K562 (cell line): ENCODE results near the gene FAM234B. TPM values are rescaled to one million over a fixed set of nuclear protein-coding genes. Genes with fewer than 3 reads are reported as not detected.

Experiments
- ATAC-seq: fragments of 200-7000 bp; cut with Tn5 transposase; 3 replicates; pipeline ENCODE4 v1.9.1; 2020; ENCODE audit warnings: moderate library complexity
- BruUV-seq: library from RNA; stranded (reverse); fragments of 400-500 nt; replicated peaks from 2 replicates; lab custom pipeline; 2021; lab: Mats Ljungman, UMichigan
- CTCF ChIA-PET: fragments of 300-600 bp; formaldehyde crosslinking; extraction: SDS; loops from one replicate; lab custom pipeline; 2021; ENCODE audit warnings: low intra/inter-chr PET ratio; lab: Yijun Ruan, JAX
- POLR2A ChIA-PET: fragments of 300-600, 350-650 bp; sonication (Branson Sonifier 250); formaldehyde crosslinking; extraction: SDS; loops from one replicate; lab custom pipeline; 2021; ENCODE audit warnings: antibody characterized with exemption, inconsistent platforms; lab: Yijun Ruan, JAX
- DNase-seq, 4 experiments: peaks; one replicate each; pipeline versions ENCODE4 v3.0.0 to v3.0.0-alpha.2; 2011 to 2018; ENCODE audit warnings: low spot score in 3 of 4, mixed read lengths in 3 of 4; ENCODE audit errors: extremely low read depth in 1 of 4
- FAIRE-seq: peaks from 2 replicates; lab custom pipeline; 2011; peaks lifted over from hg19 to GRCh38; lab: Jason Lieb, UNC
- H2AFZ ChIP-seq: 2 replicates; pipeline ENCODE4 v1.6.0; 2011; ENCODE audit warnings: low read depth, low read length, control low read depth, inconsistent platforms
- H3K27ac ChIP-seq: fragments of 200-600 bp; 3 replicates; pipeline ENCODE4 v1.8.0; 2011; ENCODE audit warnings: low read depth, mild to moderate bottlenecking, control low read depth, inconsistent platforms, low read length, moderate library complexity, mixed read lengths; ENCODE audit errors: extremely low read depth
- H3K27me3 ChIP-seq, 2 experiments: fragments of 300-600 bp in 1 of 2; 2 replicates in 1 of 2; 3 replicates in 1 of 2; pipeline versions ENCODE4 v1.6.0 to v1.8.0; 2011; ENCODE audit warnings: inconsistent platforms in 2 of 2, low read length in 2 of 2, mild to moderate bottlenecking in 1 of 2, mixed read lengths in 1 of 2, moderate library complexity in 1 of 2; ENCODE audit not compliant: control insufficient read depth in 2 of 2, insufficient read depth in 2 of 2
- H3K36me3 ChIP-seq: fragments of 300-600 bp; 3 replicates; pipeline ENCODE4 v1.8.0; 2011; ENCODE audit warnings: mild to moderate bottlenecking, low read length, inconsistent platforms; ENCODE audit not compliant: control insufficient read depth, insufficient read depth
- H3K4me1 ChIP-seq, 2 experiments: fragments of 200-600 bp in 1 of 2; replicated peaks in 1 of 2; 2 replicates in 1 of 2; 3 replicates in 1 of 2; pipeline versions ENCODE4 v1.5.1 to v1.8.0; 2011; ENCODE audit warnings: inconsistent platforms in 2 of 2, low read length in 2 of 2, mild to moderate bottlenecking in 1 of 2, mixed read lengths in 1 of 2, moderate library complexity in 1 of 2; ENCODE audit not compliant: control insufficient read depth in 2 of 2, insufficient read depth in 2 of 2
- H3K4me2 ChIP-seq: 2 replicates; pipeline ENCODE4 v1.6.1; 2011; ENCODE audit warnings: low read length, control low read depth, inconsistent platforms, mixed read lengths; ENCODE audit not compliant: insufficient read depth
- H3K4me3 ChIP-seq: fragments of 200-600 bp; sonication (generic), shearing (Covaris generic); 2 replicates; pipeline ENCODE4 v1.5.1; 2016; ENCODE audit warnings: control low read depth, inconsistent platforms
- H3K79me2 ChIP-seq: fragments of 200-600 bp; 3 replicates; pipeline ENCODE4 v1.8.0; 2011; ENCODE audit warnings: low read length, inconsistent platforms; ENCODE audit not compliant: control insufficient read depth, insufficient read depth
- H3K9ac ChIP-seq, 2 experiments: 2 replicates each; pipeline versions ENCODE4 v1.6.0 to v1.6.1; 2011; ENCODE audit warnings: low read depth in 2 of 2, low read length in 2 of 2, control low read depth in 1 of 2, inconsistent platforms in 1 of 2, mild to moderate bottlenecking in 1 of 2, mixed read lengths in 1 of 2; ENCODE audit not compliant: insufficient read depth in 1 of 2
- H3K9me1 ChIP-seq: one replicate; pipeline ENCODE4 v1.6.0; 2011; ENCODE audit warnings: inconsistent platforms, mild to moderate bottlenecking, low read length, moderate library complexity; ENCODE audit not compliant: control insufficient read depth, insufficient read depth
- H3K9me3 ChIP-seq: replicated peaks from 2 replicates; pipeline ENCODE4 v1.5.1; 2011; ENCODE audit warnings: low read depth, low read length, inconsistent platforms; ENCODE audit not compliant: control insufficient read depth, insufficient read depth
- H4K20me1 ChIP-seq: replicated peaks from 2 replicates; pipeline ENCODE4 v1.6.1; 2011; ENCODE audit warnings: low read length, inconsistent platforms, mixed read lengths; ENCODE audit not compliant: control insufficient read depth, insufficient read depth
- ARID1B ChIP-seq: fragments of 450-650 bp; IDR thresholded peaks from 2 replicates; pipeline ENCODE4 v1.6.1; 2016; ENCODE audit warnings: antibody characterized with exemption, mild to moderate bottlenecking, inconsistent platforms
- ARID2 ChIP-seq: fragments of 450-650 bp; IDR thresholded peaks from 2 replicates; pipeline ENCODE4 v1.6.1; 2017; ENCODE audit warnings: antibody characterized with exemption, mild to moderate bottlenecking
- BACH1 ChIP-seq: fragments of 200-800 bp; sonication (Bioruptor generic); IDR thresholded peaks from 2 replicates; pipeline ENCODE4 v1.6.1; 2016; ENCODE audit warnings: missing genetic modification characterization, missing compliant biosample characterization
- BRF1 ChIP-seq: IDR thresholded peaks from 3 replicates; pipeline ENCODE4 v1.6.1; 2011; ENCODE audit warnings: borderline replicate concordance, mild to moderate bottlenecking; ENCODE audit not compliant: insufficient read length; ENCODE audit errors: extremely low read depth
- ELF2 ChIP-seq: fragments of 250-450 bp; sonication (Bioruptor Pico); IDR thresholded peaks from 2 replicates; pipeline ENCODE4 v1.5.0; 2021; ENCODE audit warnings: mild to moderate bottlenecking
- FOXJ2 ChIP-seq: fragments of 200-800 bp; sonication (Bioruptor generic); IDR thresholded peaks from 2 replicates; pipeline ENCODE4 v1.6.1; 2016; ENCODE audit warnings: missing genetic modification characterization, missing compliant biosample characterization
- FOXM1 ChIP-seq, 2 experiments: fragments of 450-650 bp in 1 of 2; sonication (generic) in 1 of 2; formaldehyde crosslinking in 1 of 2; IDR thresholded peaks; 2 replicates each; pipeline versions ENCODE4 v1.6.1 to v1.9.0; 2017 to 2022; ENCODE audit warnings: low read depth in 2 of 2, mild to moderate bottlenecking in 2 of 2, missing genetic modification reagents in 1 of 2, moderate library complexity in 1 of 2
- HES1 ChIP-seq: fragments of 450-650 bp; IDR thresholded peaks from 2 replicates; pipeline ENCODE4 v1.6.1; 2016; ENCODE audit warnings: low read depth, mild to moderate bottlenecking, moderate library complexity
- NFXL1 ChIP-seq: fragments of 450-650 bp; formaldehyde crosslinking; IDR thresholded peaks from 2 replicates; pipeline ENCODE4 v1.4.0; 2021; ENCODE audit warnings: mild to moderate bottlenecking
- PHB ChIP-seq: fragments of 250-450 bp; sonication (Bioruptor Pico); IDR thresholded peaks from 2 replicates; pipeline ENCODE4 v1.5.0; 2021
- PYGO2 ChIP-seq: fragments of 450-650 bp; IDR thresholded peaks from 2 replicates; pipeline ENCODE4 v1.6.1; 2016; ENCODE audit warnings: mild to moderate bottlenecking, missing genetic modification characterization, moderate library complexity, missing compliant biosample characterization
- SMARCB1 ChIP-seq: IDR thresholded peaks from 2 replicates; pipeline ENCODE4 v1.6.1; 2011; ENCODE audit warnings: improper control_type of control experiment, low read depth; ENCODE audit not compliant: insufficient read length
- TAL1 ChIP-seq: fragments of 450-650 bp; IDR thresholded peaks from 2 replicates; pipeline ENCODE4 v1.6.1; 2016; ENCODE audit warnings: mild to moderate bottlenecking
- TCF15 ChIP-seq: fragments of 250-450 bp; sonication (Bioruptor Pico); IDR thresholded peaks from 2 replicates; pipeline ENCODE4 v1.8.0; 2022; ENCODE audit warnings: moderate library complexity, mild to moderate bottlenecking, inconsistent platforms
- TRIM28 ChIP-seq: fragments of 450-650 bp; IDR thresholded peaks from 2 replicates; pipeline ENCODE4 v1.6.1; 2017
- ZNF232 ChIP-seq: sonication (generic); formaldehyde crosslinking; IDR thresholded peaks from 2 replicates; pipeline ENCODE4 v1.8.0; 2022; ENCODE audit warnings: mild to moderate bottlenecking, missing genetic modification reagents
- ZNF583 ChIP-seq: fragments of 250-450 bp; sonication (Bioruptor Pico); IDR thresholded peaks from 2 replicates; pipeline ENCODE4 v1.4.0; 2020
- whole genome bisulfite sequencing: fragments of 100-300 bp; shearing (Covaris generic); methylation state at CpG from one replicate; pipeline ENCODE4 v1.1.6; 2016; ENCODE audit warnings: low coverage, mixed read lengths; ENCODE audit not compliant: insufficient coverage; ENCODE audit errors: missing lambda C conversion rate; 5-methylcytosine and 5-hydroxymethylcytosine counted together
- in situ Hi-C: fragments of 300-500 bp; cut with MboI; formaldehyde crosslinking; loops from 4 replicates; pipeline ENCODE4 v1.15.0; 2018; ENCODE audit warnings: inconsistent platforms, mixed read lengths
- intact Hi-C: fragments of 100-400 bp; cut with micrococcal nuclease; formaldehyde crosslinking; loops from 2 replicates; pipeline ENCODE4 v1.14.2; 2022
- polyA plus RNA-seq, 8 experiments: library from polyadenylated mRNA; depleted of rRNA in 4 of 8; stranded (reverse) in 5 of 8; unstranded in 3 of 8; fragments of >200 nt; fragmentation: Nextera tagmentation in 2 of 8; fragmentation: Illumina TruSeq in 1 of 8; extraction: Ambion mirVana in 2 of 8; extraction: Trizol in 1 of 8; gene quantifications; 2 replicates each; pipeline versions ENCODE4 v1.2.1 to v1.2.3, GENCODE V29; 2011 to 2014; ENCODE audit warnings: inconsistent platforms in 1 of 8, missing spikeins in 1 of 8
- total RNA-seq, 7 experiments: library from RNA; depleted of rRNA in 6 of 7; stranded (reverse); fragments of >200 nt in 6 of 7; fragmentation: Illumina TruSeq in 2 of 7; extraction: Trizol in 2 of 7; gene quantifications; 2 replicates each; pipeline versions ENCODE4 v1.2.1 to v1.2.3, GENCODE V29; 2011 to 2021; ENCODE audit warnings: low replicate concordance in 1 of 7

Gene FAM234B
- total and polyA plus RNA-seq, 9 of the 15 experiments (the other 6 are each of a cell fraction or from before 2014, with no cell fraction given), result 1.00 to 4.3 (median 2.0) TPM

GRCh38 chr12:13119826-13120225, 75.6 kb downstream of the FAM234B start:
- no peaks in the 10 kb centered on the region for H3K36me3 ChIP-seq
- no peak overlapping the region for H3K9ac ChIP-seq
- H4K20me1 ChIP-seq, result no peaks in the 10 kb centered on the region; the same call in 1 of the 2 replicates
- in situ Hi-C loops, result no loop called here
- 0% methylated on average over 2 of the region's 2 CpGs for WGBS
- no peak overlapping the region for H3K4me2 ChIP-seq
- BruUV-seq, result no TSS peak
- DNase-seq (no peak), ATAC-seq (no peak), FAIRE-seq (no peak)
- no peaks in the 10 kb centered on the region for H3K4me1 ChIP-seq
- CTCF ChIA-PET, result no interaction called here
- no peaks in the 10 kb centered on the region for H3K79me2 ChIP-seq
- H3K9me1 ChIP-seq, result no peaks in the 10 kb centered on the region
- no peak overlapping the region for H3K4me3 ChIP-seq
- POLR2A ChIA-PET, result interaction anchor here (0.6 kb wide), 1 partner anchor 34 kb away, joined by 3 read pairs; no protein-coding TSS in a partner anchor
- no peak overlapping the region for H3K27ac ChIP-seq
- no peak overlapping the region for H2AFZ ChIP-seq
- H3K27me3 ChIP-seq, result peaks cover 0 to 34% of the 10 kb centered on the region in 2 experiments; a peak in 2 of 5 replicates
- intact Hi-C loops, result no loop called here
- H3K9me3 ChIP-seq, result no peaks in the 10 kb centered on the region
- no peak for TF ChIP-seq ZNF232 (CRISPR knock-in tag)
- TF ChIP-seq TRIM28, result no peak
- TF ChIP-seq FOXM1 (IDR thresholded peaks at IDR 0.05; ENCODE audit: low read depth), result no peak
- no peak for TF ChIP-seq FOXM1 (CRISPR knock-in tag; IDR thresholded peaks at IDR 0.05; ENCODE audit: low read depth)
- TF ChIP-seq PYGO2, result no peak
- no peak for TF ChIP-seq TAL1
- no peak for TF ChIP-seq BRF1
- TF ChIP-seq PHB, result no peak

- no peak overlapping the region for H3K4me2 ChIP-seq
- no peaks in the 10 kb centered on the region for H3K36me3 ChIP-seq
- H3K4me1 ChIP-seq, result no peaks in the 10 kb centered on the region
- CTCF ChIA-PET, result no interaction called here
- WGBS, result 0% methylated on average over 3 of the region's 3 CpGs
- POLR2A ChIA-PET, result interaction anchor here (0.6 kb wide), 1 partner anchor 35 kb away, joined by 3 read pairs; no protein-coding TSS in a partner anchor
- peaks cover 0 to 34% of the 10 kb centered on the region in 2 experiments; a peak in 2 of 5 replicates for H3K27me3 ChIP-seq
- no TSS peak for BruUV-seq
- H3K27ac ChIP-seq, result no peak overlapping the region
- H3K79me2 ChIP-seq, result no peaks in the 10 kb centered on the region
- H2AFZ ChIP-seq, result no peak overlapping the region
- FAIRE-seq, result no peak
- no peak overlapping the region for H3K4me3 ChIP-seq
- H4K20me1 ChIP-seq, result no peaks in the 10 kb centered on the region; the same call in 1 of the 2 replicates
- no peaks in the 10 kb centered on the region for H3K9me1 ChIP-seq
- TF ChIP-seq BACH1 (no peak), SMARCB1 (no peak), FOXJ2 (tag) (no peak), ZNF583 (no peak), ELF2 (CRISPR knock-in tag) (no peak), ARID1B (no peak), ARID2 (no peak), NFXL1 (no peak), HES1 (no peak), TCF15 (no peak)
- TF ChIP-seq, all 486 proteins: peak for 0
- intact Hi-C loops, result no loop called here
- ATAC-seq (no peak), DNase-seq (no peak)
- in situ Hi-C loops, result no loop called here
- Histone ChIP-seq H3K9me3 (no peaks in the 10 kb centered on the region), H3K9ac (no peak overlapping the region)
These were observed 76.2 kb downstream of the FAM234B start for GRCh38 chr12:13120413-13120812.
